ENCODE data around the gene CALHM2.
A peak's percentile ranks its signal among the peaks of the same experiment; 100 is the strongest.

Gene CALHM2

DNA sequence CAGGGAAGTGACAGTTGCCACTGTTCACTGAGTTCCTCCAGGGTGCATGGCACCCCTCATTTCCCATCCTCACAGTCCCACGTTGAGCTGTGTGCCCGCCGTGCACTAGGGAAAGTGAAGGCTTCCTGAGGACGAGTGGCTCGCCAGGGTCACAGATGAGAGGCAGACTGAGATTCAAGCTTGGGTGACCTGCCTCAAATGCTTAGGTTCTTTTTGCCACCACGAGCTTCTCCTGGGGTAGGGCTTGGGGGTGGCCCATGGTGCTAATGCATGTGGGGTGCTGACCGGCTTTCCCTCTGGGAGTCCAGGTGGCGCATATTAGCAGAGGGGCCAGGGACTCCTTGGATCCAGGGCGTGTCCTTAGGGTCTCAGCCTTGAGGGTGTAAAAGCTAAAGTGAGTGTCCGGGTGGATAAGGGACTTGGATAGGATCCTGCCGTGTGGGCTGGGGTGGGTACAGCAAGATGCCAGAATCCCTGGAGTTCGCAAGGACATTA, 1.9 kb downstream of the CALHM2 start:
- Mint-ChIP-seq H3K27me3 (peaks cover 15 to 18% of the 10 kb centered on the region in 2 donors), H3K4me1 (peaks cover 20 to 31% of the 10 kb centered on the region in 2 donors), H3K27ac (peak overlapping the region; percentile 47), H3K9me3 (no peaks in the 10 kb centered on the region), H3K36me3 (peaks cover 31 to 55% of the 10 kb centered on the region in 2 donors), H3K4me3 (no peak overlapping the region)
- ATAC-seq (replicated peaks) (no peak), DNase-seq (no peak)

DNA sequence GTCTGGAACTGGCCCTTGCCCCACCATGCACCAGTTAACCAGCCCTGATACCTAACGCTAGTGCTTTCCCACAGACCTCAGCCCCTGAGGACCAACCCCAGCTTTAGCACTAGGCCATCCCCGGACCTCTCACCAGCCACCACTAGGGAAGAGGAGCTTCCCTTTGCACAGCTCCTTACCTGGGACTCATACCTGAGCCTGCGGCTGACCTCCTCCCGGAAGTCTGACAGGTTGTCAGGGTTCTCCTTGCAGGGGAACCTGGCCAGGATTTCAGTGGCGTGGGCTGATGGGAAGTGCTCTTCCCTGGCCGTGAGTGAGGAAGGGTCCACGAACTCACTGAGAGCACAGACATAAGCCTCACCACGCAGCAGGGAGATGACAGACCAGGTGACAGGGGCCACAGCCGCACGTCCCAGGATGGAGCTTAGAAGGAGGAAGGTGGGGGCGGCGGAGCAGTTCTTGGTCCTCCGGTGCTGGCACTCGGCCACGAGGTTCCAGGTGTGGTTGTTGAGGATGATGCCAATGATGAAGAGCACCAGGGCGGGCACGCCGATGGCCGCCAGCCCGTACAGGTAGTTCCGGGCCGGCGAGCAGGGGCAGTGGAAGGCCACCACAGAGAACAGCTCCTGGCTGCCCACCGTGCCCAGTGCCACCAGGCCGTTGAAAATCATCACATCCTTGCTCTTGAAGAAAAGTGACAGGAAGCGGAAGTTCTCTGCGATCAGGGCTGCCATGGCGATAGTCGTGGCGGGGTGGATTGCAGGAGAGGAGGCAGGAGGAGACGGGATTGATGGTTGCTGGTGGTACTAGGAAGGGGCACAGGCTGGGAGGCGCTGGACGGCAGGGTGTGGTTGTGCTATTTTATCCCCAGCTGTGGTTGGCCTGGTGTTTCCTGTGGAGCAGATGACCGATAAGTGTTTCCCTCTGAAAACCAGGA, 2.7 kb downstream of the CALHM2 start:
- DNase-seq (no peak), ATAC-seq (replicated peaks) (no peak)
- Mint-ChIP-seq H3K27ac (peak overlapping the region; percentile 56), H3K27me3 (peaks cover 14 to 15% of the 10 kb centered on the region in 2 donors), H3K36me3 (peaks cover 35 to 61% of the 10 kb centered on the region in 2 donors), H3K4me1 (peaks cover 20 to 31% of the 10 kb centered on the region in 2 donors), H3K9me3 (no peaks in the 10 kb centered on the region), H3K4me3 (peak overlapping the region in 1 of 2 donors; percentile 25)

DNA sequence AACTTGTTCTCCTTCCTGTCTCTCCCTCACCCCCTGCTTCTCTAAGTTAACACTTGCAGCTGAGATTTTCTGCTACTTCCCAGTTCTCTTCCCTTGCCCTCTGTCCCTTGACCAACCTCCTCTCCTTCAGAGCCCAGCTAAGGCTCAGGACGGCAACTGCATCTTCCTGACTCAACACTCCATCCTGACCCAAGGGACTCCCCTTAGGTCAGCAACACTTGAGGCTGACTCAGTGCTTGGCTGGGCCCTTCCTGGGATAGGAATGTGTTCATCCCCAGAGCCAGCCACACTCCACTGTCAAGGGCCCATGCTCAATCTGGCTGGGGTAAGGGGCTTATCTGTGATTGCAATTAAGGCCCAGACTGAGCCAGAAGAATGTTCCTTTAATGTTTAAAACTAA, 3.4 kb downstream of the CALHM2 start:
- ATAC-seq (replicated peaks) (no peak), DNase-seq (no peak)
- Mint-ChIP-seq H3K4me3 (no peak overlapping the region), H3K9me3 (no peaks in the 10 kb centered on the region), H3K27ac (no peak overlapping the region), H3K27me3 (peaks cover 12 to 15% of the 10 kb centered on the region in 2 donors), H3K4me1 (peaks cover 20 to 31% of the 10 kb centered on the region in 2 donors), H3K36me3 (peaks cover 41 to 68% of the 10 kb centered on the region in 2 donors)

DNA sequence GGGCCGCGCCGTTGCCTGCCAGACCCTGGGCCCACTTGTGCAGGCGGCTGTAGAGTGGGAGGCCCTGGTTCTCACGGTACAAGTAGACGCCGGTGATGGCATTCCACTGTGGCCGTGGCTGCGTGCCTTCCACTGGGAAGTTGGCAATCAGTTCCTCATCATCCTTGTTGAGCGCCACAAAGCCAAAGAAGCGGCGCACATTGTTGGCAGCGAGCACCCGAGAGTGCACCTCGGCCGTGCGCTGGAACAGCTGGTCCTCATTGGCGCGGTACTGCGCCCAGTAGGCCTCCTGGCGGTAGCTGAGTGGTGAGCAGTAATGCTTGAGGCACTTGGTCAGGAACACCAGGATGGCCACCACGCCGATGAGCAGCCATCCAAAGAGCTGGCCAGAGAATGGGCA, 5.0 kb downstream of the CALHM2 start:
- Mint-ChIP-seq H3K27ac (no peak overlapping the region), H3K36me3 (peaks cover 47 to 81% of the 10 kb centered on the region in 2 donors), H3K27me3 (peaks cover 0 to 11% of the 10 kb centered on the region in 2 donors), H3K4me1 (peaks cover 13 to 25% of the 10 kb centered on the region in 2 donors), H3K4me3 (no peak overlapping the region), H3K9me3 (no peaks in the 10 kb centered on the region)
- no peak for DNase-seq
- no peak for ATAC-seq (replicated peaks)

DNA sequence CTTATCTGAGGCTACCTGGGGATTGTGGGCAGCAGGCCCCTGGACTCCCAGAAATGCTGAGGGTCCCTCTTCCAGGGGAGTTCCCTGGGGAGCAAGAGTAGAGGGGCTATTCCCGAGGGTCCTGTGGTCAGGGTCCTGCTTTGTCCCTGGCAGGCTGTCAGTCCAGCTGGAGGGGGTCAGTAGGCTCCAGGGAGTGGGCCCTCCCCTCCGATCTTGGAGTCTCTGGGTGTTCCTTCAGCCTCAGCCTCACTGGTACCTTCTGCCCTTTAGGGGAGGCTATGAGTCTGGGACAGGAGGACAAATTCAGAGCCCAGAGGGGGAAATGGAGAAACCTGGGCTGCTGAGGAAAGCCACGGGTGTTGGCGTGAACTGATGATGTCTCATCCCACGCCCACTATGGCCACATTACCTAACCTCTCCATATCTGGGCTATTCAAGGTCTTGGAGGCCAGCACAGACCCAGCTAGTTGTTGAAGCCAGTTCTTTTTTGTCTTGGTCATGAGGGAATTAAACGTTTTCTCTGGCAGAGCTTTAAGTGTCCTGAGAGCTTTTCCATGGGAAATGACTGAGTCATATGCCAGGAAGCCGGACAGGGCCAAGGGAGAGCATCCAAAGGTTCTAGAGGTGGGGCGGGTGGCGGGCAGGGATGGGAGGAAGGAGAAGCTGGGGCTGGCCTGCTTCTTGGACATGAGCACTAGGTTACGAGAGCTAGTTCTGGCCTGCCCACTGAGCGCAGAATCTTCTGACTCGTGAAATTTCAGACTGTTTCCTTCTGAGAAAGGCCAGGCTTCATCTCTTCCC, 6.2 kb downstream of the CALHM2 start:
- Mint-ChIP-seq H3K9me3 (no peaks in the 10 kb centered on the region), H3K4me3 (no peak overlapping the region), H3K36me3 (peaks cover 50 to 83% of the 10 kb centered on the region in 2 donors), H3K27ac (no peak overlapping the region), H3K4me1 (peaks cover 3 to 18% of the 10 kb centered on the region in 2 donors), H3K27me3 (peaks cover 0 to 8% of the 10 kb centered on the region in 2 donors)
- DNase-seq (no peak), ATAC-seq (replicated peaks) (no peak)

DNA sequence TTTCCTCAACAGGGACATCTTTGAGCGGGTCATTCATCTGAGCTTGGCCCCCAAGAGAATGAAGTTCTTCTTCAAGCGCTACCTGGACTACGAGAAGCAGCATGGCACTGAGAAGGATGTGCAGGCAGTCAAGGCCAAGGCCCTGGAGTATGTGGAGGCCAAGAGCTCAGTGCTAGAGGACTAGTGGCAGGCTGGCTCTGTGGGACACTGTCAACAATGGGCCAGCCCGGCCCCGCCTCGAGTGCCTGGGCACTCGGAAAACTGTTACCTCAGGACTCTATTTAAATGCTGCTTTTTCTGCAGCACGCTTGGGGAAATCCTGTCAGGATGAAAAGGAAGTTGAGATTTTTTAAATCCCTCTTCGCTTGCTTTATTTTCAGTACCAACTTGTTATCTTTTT, 6.8 kb downstream of the CALHM2 start:
- no peak overlapping the region for H3K27ac Mint-ChIP-seq
- no peak for DNase-seq
- no peak for ATAC-seq (replicated peaks)
- H3K9me3 Mint-ChIP-seq = no peaks in the 10 kb centered on the region
- H3K4me3 Mint-ChIP-seq = no peak overlapping the region
- H3K36me3 Mint-ChIP-seq = peaks cover 52 to 83% of the 10 kb centered on the region in 2 donors
- H3K4me1 Mint-ChIP-seq = peaks cover 0 to 13% of the 10 kb centered on the region in 2 donors
- H3K27me3 Mint-ChIP-seq = peaks cover 0 to 8% of the 10 kb centered on the region in 2 donors

DNA sequence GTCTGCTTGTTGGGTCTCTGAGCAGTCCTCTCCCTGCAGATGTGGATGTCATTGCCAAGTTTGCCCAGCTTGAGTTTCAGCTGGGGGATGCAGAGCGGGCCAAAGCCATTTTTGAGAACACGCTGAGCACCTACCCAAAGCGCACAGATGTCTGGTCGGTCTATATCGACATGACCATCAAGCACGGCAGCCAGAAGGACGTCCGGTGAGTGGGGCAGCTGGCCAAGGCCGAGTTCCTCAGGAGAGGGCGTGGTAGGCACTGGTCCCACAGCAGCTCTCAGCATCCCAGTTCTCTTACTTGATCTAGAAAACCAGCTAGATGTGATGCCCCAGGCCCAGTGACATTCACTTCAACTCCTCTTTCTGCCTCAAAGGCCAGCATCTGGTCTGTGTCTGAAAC, 7.7 kb downstream of the CALHM2 start:
- H3K4me3 Mint-ChIP-seq = no peak overlapping the region
- peak overlapping the region; percentile 25 for H3K27ac Mint-ChIP-seq
- H3K4me1 Mint-ChIP-seq = peaks cover 0 to 7% of the 10 kb centered on the region in 2 donors
- no peaks in the 10 kb centered on the region for H3K9me3 Mint-ChIP-seq
- DNase-seq = no peak
- no peak for ATAC-seq (replicated peaks)
- H3K27me3 Mint-ChIP-seq = peaks cover 0 to 3% of the 10 kb centered on the region in 2 donors
- peaks cover 54 to 84% of the 10 kb centered on the region in 2 donors for H3K36me3 Mint-ChIP-seq

DNA sequence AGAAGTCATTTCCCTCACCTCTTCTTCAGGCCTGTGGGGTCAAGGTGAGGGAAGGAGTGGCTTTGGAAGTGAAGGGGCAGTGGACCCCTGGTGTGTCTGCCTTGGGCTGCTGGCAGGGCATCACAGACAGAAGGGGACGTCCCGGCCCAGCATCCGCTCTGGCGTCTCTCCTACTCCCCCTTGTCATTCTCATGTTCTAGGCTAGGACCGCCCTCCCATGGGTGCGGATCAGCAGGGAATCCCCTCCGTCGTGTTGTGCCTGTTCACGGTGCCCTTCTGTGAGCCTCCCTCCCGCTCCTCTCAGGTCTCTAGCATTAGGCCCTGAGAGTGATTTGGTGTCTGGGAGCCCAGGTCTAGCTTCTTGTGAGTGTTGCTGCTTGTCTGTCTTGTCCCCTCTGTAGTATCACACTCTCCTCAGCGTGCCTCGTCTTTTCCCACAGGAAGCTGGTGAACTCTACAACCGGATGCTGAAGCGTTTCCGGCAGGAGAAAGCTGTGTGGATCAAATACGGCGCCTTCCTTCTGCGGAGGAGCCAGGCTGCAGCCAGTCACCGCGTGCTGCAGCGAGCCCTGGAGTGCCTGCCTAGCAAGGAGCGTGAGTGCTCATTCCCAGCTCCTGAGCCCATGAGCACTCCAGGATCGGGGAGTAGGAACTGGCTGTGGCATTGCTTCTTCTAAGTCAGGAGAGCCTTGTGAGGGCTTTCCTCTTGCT, 8.5 kb downstream of the CALHM2 start:
- peaks cover 47 to 79% of the 10 kb centered on the region in 2 donors for H3K36me3 Mint-ChIP-seq
- peak overlapping the region; percentile 81 for H3K27ac Mint-ChIP-seq

DNA sequence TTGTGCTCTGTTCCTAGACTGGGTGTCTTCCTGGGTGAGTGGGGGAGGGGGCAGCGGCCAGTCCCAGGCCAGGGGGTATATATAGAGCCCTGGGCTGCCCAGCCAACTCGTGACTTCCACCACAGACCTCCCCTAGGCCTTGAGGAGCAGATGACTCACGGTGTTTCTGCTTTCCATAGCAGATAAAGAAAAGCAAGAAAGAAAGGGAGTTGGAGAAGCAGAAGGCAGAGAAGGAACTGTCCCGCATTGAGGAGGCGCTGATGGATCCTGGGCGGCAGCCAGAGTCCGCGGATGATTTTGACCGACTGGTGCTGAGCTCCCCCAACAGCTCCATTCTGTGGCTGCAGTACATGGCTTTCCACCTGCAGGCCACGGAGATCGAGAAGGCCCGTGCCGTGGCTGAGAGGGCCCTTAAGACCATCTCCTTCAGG, 10.1 kb downstream of the CALHM2 start:
- Mint-ChIP-seq H3K4me1 (no peaks in the 10 kb centered on the region), H3K27ac (no peak overlapping the region), H3K36me3 (peaks cover 48 to 78% of the 10 kb centered on the region in 2 donors), H3K4me3 (no peak overlapping the region), H3K9me3 (no peaks in the 10 kb centered on the region), H3K27me3 (no peaks in the 10 kb centered on the region)
- DNase-seq = no peak
- no peak for ATAC-seq (replicated peaks)

More for the DNA sequence above, 8.5 kb downstream of the CALHM2 start:
- ATAC-seq (replicated peaks) (no peak), DNase-seq (no peak)
- no peaks in the 10 kb centered on the region for H3K9me3 Mint-ChIP-seq
- H3K27me3 Mint-ChIP-seq = no peaks in the 10 kb centered on the region
- H3K4me1 Mint-ChIP-seq = peaks cover 0 to under 1% of the 10 kb centered on the region in 2 donors
- H3K4me3 Mint-ChIP-seq = peak overlapping the region in 1 of 2 donors; percentile 29

DNA sequence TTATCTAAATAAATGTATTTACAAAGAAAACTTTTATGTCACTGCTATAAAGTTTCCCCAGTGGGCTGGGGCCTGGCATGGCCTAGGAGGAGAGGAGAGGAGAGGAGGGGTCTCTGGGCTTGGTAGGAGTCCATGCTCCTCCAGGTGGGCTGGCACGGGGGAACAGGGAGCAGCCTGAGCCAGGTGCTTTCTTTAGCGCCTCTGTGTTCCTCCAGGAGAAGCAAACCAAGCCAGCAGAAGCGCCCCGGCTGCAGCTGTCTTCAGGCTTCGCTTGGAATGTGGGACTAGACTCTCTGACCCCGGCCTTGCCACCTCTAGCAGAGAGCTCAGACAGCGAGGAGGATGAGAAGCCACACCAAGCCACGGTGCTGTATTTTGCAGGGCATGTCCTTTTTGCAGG, 10.6 kb downstream of the CALHM2 start:
- DNase-seq (no peak), ATAC-seq (replicated peaks) (no peak)
- no peaks in the 10 kb centered on the region for H3K9me3 Mint-ChIP-seq
- H3K27me3 Mint-ChIP-seq = no peaks in the 10 kb centered on the region
- H3K36me3 Mint-ChIP-seq = peaks cover 52 to 79% of the 10 kb centered on the region in 2 donors
- no peak overlapping the region for H3K27ac Mint-ChIP-seq
- no peak overlapping the region for H3K4me3 Mint-ChIP-seq
- H3K4me1 Mint-ChIP-seq = no peaks in the 10 kb centered on the region

DNA sequence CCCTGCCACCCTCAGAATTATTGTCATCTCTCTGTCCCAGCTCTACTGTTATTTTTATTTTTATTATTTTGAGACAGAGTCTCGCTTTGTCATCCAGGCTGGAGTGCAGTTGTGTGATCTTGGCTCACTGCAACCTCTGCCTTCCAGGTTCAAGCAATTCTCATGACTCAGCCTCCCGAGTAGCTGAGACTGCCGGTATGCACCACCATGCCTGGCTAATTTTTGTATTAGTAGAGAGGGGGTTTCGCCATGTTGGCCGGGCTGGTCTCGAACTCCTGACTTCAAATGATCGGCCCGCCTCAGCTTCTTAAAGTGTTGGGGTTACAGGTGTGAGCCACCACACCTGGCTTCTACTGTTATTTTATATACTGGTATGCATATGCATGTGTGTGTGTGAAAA, 11.0 kb downstream of the CALHM2 start:
- Mint-ChIP-seq H3K4me3 (no peak overlapping the region), H3K27me3 (no peaks in the 10 kb centered on the region), H3K27ac (no peak overlapping the region), H3K4me1 (no peaks in the 10 kb centered on the region), H3K9me3 (no peaks in the 10 kb centered on the region), H3K36me3 (peaks cover 51 to 79% of the 10 kb centered on the region in 2 donors)
- no peak for DNase-seq
- no peak for ATAC-seq (replicated peaks)

DNA sequence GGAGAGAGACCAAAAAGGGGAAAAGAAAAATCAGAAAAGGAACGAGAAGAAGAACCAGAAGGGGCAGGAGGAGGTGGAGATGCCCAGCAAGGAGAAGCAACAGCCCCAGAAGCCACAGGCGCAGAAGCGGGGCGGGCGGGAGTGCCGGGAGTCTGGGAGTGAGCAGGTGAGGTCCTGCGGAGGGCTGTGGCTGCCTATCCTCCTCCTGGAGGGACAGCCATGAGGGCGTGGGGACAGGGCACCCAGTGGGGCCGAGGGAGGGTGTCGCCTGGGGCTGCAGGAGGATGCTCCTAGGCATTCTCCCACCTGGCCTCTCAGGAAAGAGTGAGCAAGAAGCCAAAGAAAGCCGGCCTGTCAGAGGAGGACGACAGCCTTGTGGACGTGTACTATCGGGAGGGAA, 11.8 kb downstream of the CALHM2 start:
- Mint-ChIP-seq H3K27ac (peak overlapping the region; percentile 85), H3K36me3 (peaks cover 46 to 71% of the 10 kb centered on the region in 2 donors), H3K27me3 (no peaks in the 10 kb centered on the region), H3K4me3 (no peak overlapping the region), H3K4me1 (no peaks in the 10 kb centered on the region), H3K9me3 (no peaks in the 10 kb centered on the region)
- DNase-seq (no peak), ATAC-seq (replicated peaks) (no peak)

DNA sequence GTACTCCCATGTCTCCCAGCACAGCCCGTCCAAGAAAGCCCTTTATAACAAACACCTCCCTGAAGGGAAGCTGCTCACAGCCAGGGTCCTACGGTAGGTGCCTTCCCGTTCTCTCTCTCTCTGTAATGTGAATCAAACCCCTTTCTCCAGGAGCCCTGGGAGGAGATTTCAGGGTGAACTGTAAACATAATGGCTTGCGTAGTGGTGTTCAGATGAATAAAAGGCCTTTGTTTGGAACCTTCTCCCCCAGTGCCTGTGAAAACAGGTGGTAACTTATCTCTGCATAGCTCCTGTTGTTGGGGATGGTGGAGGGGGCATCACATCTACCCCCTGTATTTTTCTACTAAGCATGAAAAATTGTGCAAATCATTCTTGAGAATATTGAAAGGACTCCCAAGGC, 12.4 kb downstream of the CALHM2 start:
- Mint-ChIP-seq H3K4me3 (no peak overlapping the region), H3K27ac (peak overlapping the region; percentile 74), H3K36me3 (peaks cover 43 to 65% of the 10 kb centered on the region in 2 donors), H3K9me3 (no peaks in the 10 kb centered on the region), H3K4me1 (no peaks in the 10 kb centered on the region), H3K27me3 (no peaks in the 10 kb centered on the region)
- DNase-seq (no peak), ATAC-seq (replicated peaks) (no peak)

DNA sequence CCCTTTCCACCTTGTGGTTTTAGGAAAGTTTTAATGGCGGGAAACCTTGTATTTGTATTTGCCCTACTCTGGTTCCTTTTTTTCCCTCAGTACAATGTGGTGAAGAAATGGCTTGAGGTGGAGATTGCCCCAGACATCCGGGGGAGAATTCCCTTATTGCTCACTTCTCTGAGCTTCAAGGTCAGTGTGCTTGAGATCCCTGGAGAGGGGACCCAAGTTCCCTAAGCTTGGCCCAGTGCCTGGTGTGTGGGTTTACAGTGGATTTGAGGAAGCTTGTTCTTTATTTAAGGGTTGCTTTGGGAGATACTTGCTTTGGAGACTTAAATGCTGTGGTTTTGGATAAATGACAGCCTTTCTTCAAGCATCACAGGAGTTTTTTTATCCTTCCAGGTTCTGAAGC, 18.3 kb downstream of the CALHM2 start:
- Mint-ChIP-seq H3K36me3 (peaks cover 36 to 61% of the 10 kb centered on the region in 2 donors), H3K9me3 (no peaks in the 10 kb centered on the region), H3K27me3 (no peaks in the 10 kb centered on the region), H3K4me1 (peaks cover 0 to 1% of the 10 kb centered on the region in 2 donors), H3K4me3 (no peak overlapping the region), H3K27ac (no peak overlapping the region)
- no peak for DNase-seq
- no peak for ATAC-seq (replicated peaks)
